ENCODE measurements around the gene MGAT3. TPM values are rescaled to one million over a fixed set of nuclear protein-coding genes. Genes with fewer than 3 reads are reported as not detected.
A peak's percentile ranks its signal among the peaks of the same experiment; 100 is the strongest.

The MGAT3 gene
- total and polyA plus RNA-seq, 2 of the 8 experiments (the other 6 are each of a cell fraction or from before 2014, with no cell fraction given): 4.3 to 9.2 TPM

GRCh38 chr22:39530692-39531331 is 74.0 kb downstream of the MGAT3 start:
- H3K4me1 ChIP-seq (replicated peaks in 1 of 4; ENCODE audit: control insufficient read depth in 3 of 4, insufficient read depth in 4 of 4, low read length in 3 of 4): peaks cover 12 to 44% (median 25%) of the 10 kb centered on the region in 4 experiments
- H4K5ac ChIP-seq (ENCODE audit: insufficient read length, low read depth, low read length): no peak overlapping the region
- H3K23ac ChIP-seq (ENCODE audit: insufficient read length): no peak overlapping the region
- H3K56ac ChIP-seq (replicated peaks; ENCODE audit: insufficient read length, low read depth, low read length): no peak overlapping the region
- FAIRE-seq (peak; percentile 19), DNase-seq (ENCODE audit: low read depth in 1 of 2, low spot score in 2 of 2) (no peak)
- no peak overlapping the region for H2BK5ac ChIP-seq (ENCODE audit: low read depth, low read length)
- 70% methylated on average over 9 of the region's 9 CpGs; no CpG with 5 or more reads in 1 of the 2 experiments for WGBS, 2 experiments (ENCODE audit: extremely low coverage in 1 of 2, insufficient coverage in 1 of 2, insufficient read length in 1 of 2, insufficient replicate concordance in 2 of 2, low coverage in 1 of 2, low lambda C conversion rate in 2 of 2, missing lambda C conversion rate in 1 of 2)
- H3K27ac ChIP-seq (ENCODE audit: low read depth, low read length): no peak overlapping the region
- peaks cover 0 to 14% of the 10 kb centered on the region in 2 experiments; a peak in 2 of 4 replicates for H3K79me2 ChIP-seq (ENCODE audit: control insufficient read depth in 1 of 2, insufficient read depth in 2 of 2, low read length in 2 of 2)
- TF ChIP-seq SP1 (IDR thresholded peaks at IDR 0.05; ENCODE audit: low read depth, low read length) (0 out of 2 replicates have a peak, but pooled peaks have one; percentile 33), CTCF (IDR thresholded peaks at IDR 0.05; ENCODE audit: control extremely low read depth in 1 of 3, insufficient read depth in 1 of 3, low read depth in 1 of 3, low read length in 3 of 3) (peak in 2 of 3 experiments; percentile 32 to 33; a peak in 2 of 4 replicates), POLR2AphosphoS5 (IDR thresholded peaks at IDR 0.05; ENCODE audit: low read depth, low read length) (peak; percentile 39; the same call in 1 of the 2 replicates), EP300 (IDR thresholded peaks at IDR 0.05; ENCODE audit: borderline replicate concordance in 1 of 2, low read depth in 2 of 2, low read length in 2 of 2) (0 out of 3 replicates have a peak, but pooled peaks of 1 of the 2 experiments have one; percentile 26), CEBPB (IDR thresholded peaks at IDR 0.05; ENCODE audit: low read depth, low read length) (no peak)
- no peak overlapping the region for H2BK20ac ChIP-seq (ENCODE audit: low read length)
- H2AFZ ChIP-seq (ENCODE audit: low read length): no peak overlapping the region
- H4K91ac ChIP-seq (replicated peaks; ENCODE audit: insufficient read length, low read length): no peak overlapping the region
- H4K20me1 ChIP-seq (replicated peaks in 1 of 2; ENCODE audit: control insufficient read depth in 1 of 2, insufficient read depth in 2 of 2, low read length in 2 of 2): peaks cover 12 to 33% of the 10 kb centered on the region in 2 experiments
- H3K27me3 ChIP-seq (replicated peaks in 1 of 4; ENCODE audit: control insufficient read depth in 3 of 4, extremely low read depth in 1 of 4, insufficient read depth in 3 of 4, low read length in 3 of 4): no peaks in the 10 kb centered on the region
- H3K36me3 ChIP-seq (ENCODE audit: control insufficient read depth in 2 of 4, insufficient read depth in 4 of 4, low read length in 3 of 4): peaks cover 0 to 6% (median 1%) of the 10 kb centered on the region in 4 experiments; a peak in 4 of 8 replicates
- H2BK12ac ChIP-seq (ENCODE audit: low read depth, low read length): no peak overlapping the region
- H3K9ac ChIP-seq (replicated peaks in 1 of 4; ENCODE audit: extremely low read depth in 1 of 4, low read depth in 3 of 4, low read length in 3 of 4): no peak overlapping the region
- H3K9me3 ChIP-seq (ENCODE audit: insufficient read depth in 2 of 2, low read depth in 1 of 2, low read length in 1 of 2): no peaks in the 10 kb centered on the region
- H3K18ac ChIP-seq (ENCODE audit: extremely low read depth, low read length): no peak overlapping the region
- 0 out of 8 replicates have a peak overlapping the region, but pooled peaks of 1 of the 4 experiments have one; percentile 95 for H3K4me3 ChIP-seq (ENCODE audit: extremely low read depth in 1 of 4, insufficient read depth in 2 of 4, low read depth in 3 of 4, low read length in 4 of 4)
- ChIA-PET POLR2A (ENCODE audit: partially characterized antibody) (interaction anchor here (0.8 to 8.9 kb wide), 6 partner anchors 10 to 212 kb away, joined by 3 to 72 read pairs (median 3); partner anchors contain the start of genes ATF4, MIEF1 and RPL3), CTCF (ENCODE audit: partially characterized antibody) (interaction anchor here (0.6 to 21.9 kb wide), 23 partner anchors 8 to 524 kb away, joined by 3 to 361 read pairs (median 4); partner anchors contain the start of genes ATF4 and MIEF1)
- peaks cover 8% of the 10 kb centered on the region for H3K23me2 ChIP-seq (ENCODE audit: low read depth, low read length)
- peak overlapping the region; percentile 19 to 79; a peak in 2 of 4 replicates for H3K4me2 ChIP-seq (ENCODE audit: insufficient read depth in 1 of 2, low read depth in 2 of 2, low read length in 2 of 2)
- peaks cover 3% of the 10 kb centered on the region; the same call in 1 of the 2 replicates for H3K79me1 ChIP-seq (ENCODE audit: low read depth, low read length)
- H3K14ac ChIP-seq (ENCODE audit: insufficient read length): no peak overlapping the region
- no peak overlapping the region for H2BK120ac ChIP-seq (replicated peaks; ENCODE audit: low read depth, low read length)
- no peak overlapping the region for H2AK5ac ChIP-seq (ENCODE audit: low read depth, low read length)
- H2BK15ac ChIP-seq (ENCODE audit: low read length): no peak overlapping the region
- H3K4ac ChIP-seq (replicated peaks; ENCODE audit: insufficient read length, low read depth, low read length): no peak overlapping the region
- no peak overlapping the region for H4K8ac ChIP-seq (ENCODE audit: extremely low read depth, insufficient read depth, low read length)

All from H1 (cell line).